ENCODE measurements around the gene ZEB2. TPM values are rescaled to one million over a fixed set of nuclear protein-coding genes. Genes with fewer than 3 reads are reported as not detected.

Gene ZEB2
- total and polyA plus RNA-seq, 2 of the 13 experiments (the other 11 are each of a cell fraction or from before 2014, with no cell fraction given) = 0.07 TPM; not detected in 1

DNA sequence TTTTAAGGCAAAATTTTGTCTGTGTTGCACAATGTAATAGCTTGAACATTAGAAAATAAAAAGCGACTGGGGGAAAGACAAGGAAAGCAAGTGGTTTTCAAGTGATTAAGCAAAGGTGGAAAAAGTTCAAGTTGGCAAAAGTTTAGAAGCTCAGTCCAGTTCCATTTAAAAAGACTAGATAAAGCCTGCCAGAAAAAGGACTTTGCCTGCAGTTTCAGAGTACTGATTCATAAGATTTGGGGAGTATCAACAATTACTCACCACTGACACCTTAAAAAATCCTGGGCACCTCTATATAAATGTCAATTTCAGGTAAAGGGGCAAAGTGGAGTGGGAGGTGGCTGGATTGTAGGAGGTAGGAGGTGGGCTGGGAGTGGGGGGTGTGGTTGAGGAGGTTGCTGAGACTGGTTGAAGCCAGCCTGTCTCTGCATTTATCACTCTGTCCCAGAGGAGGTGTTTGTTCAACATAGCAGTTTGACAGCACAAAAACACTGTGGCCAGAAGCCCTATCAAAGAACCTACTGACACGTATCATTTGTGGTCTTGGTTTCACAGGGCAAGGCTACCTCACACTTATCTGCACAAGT lies 14.6 kb downstream of the ZEB2 start (continued):
- TF ChIP-seq GLI4 (CRISPR knock-in tag; IDR thresholded peaks at IDR 0.05; ENCODE audit: borderline replicate concordance) (no peak), ZNF841 (CRISPR knock-in tag; IDR thresholded peaks at IDR 0.05; ENCODE audit: borderline replicate concordance) (no peak), TMF1 (CRISPR knock-in tag; IDR thresholded peaks at IDR 0.05; ENCODE audit: low read depth) (no peak), ZNF30 (CRISPR knock-in tag; IDR thresholded peaks at IDR 0.05) (no peak), ARID3A (IDR thresholded peaks at IDR 0.05; ENCODE audit: low read depth, low read length) (no peak), ZBTB8A (CRISPR knock-in tag; IDR thresholded peaks at IDR 0.05; ENCODE audit: borderline replicate concordance, low read depth) (no peak), ZNF83 (CRISPR knock-in tag; IDR thresholded peaks at IDR 0.05; ENCODE audit: borderline replicate concordance) (no peak), RELA (CRISPR knock-in tag; IDR thresholded peaks at IDR 0.05) (no peak)
- TF ChIP-seq, protein P1, sequence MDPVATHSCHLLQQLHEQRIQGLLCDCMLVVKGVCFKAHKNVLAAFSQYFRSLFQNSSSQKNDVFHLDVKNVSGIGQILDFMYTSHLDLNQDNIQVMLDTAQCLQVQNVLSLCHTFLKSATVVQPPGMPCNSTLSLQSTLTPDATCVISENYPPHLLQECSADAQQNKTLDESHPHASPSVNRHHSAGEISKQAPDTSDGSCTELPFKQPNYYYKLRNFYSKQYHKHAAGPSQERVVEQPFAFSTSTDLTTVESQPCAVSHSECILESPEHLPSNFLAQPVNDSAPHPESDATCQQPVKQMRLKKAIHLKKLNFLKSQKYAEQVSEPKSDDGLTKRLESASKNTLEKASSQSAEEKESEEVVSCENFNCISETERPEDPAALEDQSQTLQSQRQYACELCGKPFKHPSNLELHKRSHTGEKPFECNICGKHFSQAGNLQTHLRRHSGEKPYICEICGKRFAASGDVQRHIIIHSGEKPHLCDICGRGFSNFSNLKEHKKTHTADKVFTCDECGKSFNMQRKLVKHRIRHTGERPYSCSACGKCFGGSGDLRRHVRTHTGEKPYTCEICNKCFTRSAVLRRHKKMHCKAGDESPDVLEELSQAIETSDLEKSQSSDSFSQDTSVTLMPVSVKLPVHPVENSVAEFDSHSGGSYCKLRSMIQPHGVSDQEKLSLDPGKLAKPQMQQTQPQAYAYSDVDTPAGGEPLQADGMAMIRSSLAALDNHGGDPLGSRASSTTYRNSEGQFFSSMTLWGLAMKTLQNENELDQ (CRISPR knock-in tag; IDR thresholded peaks at IDR 0.05; ENCODE audit: borderline replicate concordance) = no peak
- TF ChIP-seq, protein P2, sequence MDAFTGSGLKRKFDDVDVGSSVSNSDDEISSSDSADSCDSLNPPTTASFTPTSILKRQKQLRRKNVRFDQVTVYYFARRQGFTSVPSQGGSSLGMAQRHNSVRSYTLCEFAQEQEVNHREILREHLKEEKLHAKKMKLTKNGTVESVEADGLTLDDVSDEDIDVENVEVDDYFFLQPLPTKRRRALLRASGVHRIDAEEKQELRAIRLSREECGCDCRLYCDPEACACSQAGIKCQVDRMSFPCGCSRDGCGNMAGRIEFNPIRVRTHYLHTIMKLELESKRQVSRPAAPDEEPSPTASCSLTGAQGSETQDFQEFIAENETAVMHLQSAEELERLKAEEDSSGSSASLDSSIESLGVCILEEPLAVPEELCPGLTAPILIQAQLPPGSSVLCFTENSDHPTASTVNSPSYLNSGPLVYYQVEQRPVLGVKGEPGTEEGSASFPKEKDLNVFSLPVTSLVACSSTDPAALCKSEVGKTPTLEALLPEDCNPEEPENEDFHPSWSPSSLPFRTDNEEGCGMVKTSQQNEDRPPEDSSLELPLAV (CRISPR knock-in tag; conservative IDR thresholded peaks at IDR 0.05; ENCODE audit: low read depth) = no peak

Data from HepG2 (cell line).